Airway epithelial cell (primary cell): ENCODE data around the gene WDR87. TPM values are rescaled to one million over a fixed set of nuclear protein-coding genes. Genes with fewer than 3 reads are reported as not detected.

Experiments
- total RNA-seq: library from RNA; depleted of rRNA; stranded (reverse); fragments of >200 nt; gene quantifications from 2 replicates; pipeline ENCODE4 v1.2.3, GENCODE V29; 2015

Gene WDR87
- total RNA-seq = not detected in 2 replicates

DNA sequence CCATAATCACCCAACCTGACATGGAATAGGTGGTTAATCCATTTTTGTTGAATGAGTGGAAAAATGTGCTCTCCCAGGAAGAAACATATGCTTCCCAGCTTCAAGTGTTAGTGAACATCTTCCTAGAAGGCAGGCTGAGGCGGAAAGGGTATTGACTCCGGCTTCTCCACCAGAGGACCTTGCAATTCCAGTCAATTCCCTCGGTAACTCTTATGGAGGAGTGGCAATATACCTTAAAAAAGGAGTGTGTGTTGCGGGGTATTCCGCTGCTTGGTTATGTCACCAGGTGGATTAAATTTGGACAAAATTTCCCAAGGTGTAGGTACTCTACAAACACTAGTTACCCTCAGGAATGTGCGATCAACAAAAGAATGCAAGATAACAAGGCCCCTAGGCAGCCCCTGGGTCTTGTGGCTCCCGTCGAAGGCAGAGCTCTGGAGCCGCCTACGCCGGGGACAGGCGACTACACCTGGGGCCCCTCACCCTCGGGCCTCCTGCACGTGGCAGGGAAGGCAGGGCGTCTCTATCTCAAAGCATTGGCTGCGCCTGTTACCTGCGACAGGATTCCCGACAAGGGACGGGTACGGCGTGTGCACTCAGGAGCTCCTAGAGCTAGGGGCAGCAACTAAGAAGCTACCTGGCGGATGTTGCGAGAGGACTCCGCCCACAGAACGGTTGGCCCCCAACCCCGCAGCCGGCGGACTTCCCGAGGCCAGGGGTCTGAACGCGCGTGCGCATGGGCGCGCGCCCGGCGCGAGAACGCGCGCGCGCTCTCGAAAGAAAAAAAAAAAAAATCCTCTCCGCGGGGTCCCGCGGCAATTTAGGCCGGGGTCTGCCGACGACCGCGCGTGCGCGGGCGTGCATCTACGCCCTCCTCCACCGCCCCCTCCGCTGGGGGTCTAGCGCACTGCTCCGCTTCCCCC, at the start of gene WDR87:
WDR87 (minus strand) TSS at position 649 of the 923 bp plus-strand sequence. CDS start 8,355 bp downstream, outside the sequence.

DNA sequence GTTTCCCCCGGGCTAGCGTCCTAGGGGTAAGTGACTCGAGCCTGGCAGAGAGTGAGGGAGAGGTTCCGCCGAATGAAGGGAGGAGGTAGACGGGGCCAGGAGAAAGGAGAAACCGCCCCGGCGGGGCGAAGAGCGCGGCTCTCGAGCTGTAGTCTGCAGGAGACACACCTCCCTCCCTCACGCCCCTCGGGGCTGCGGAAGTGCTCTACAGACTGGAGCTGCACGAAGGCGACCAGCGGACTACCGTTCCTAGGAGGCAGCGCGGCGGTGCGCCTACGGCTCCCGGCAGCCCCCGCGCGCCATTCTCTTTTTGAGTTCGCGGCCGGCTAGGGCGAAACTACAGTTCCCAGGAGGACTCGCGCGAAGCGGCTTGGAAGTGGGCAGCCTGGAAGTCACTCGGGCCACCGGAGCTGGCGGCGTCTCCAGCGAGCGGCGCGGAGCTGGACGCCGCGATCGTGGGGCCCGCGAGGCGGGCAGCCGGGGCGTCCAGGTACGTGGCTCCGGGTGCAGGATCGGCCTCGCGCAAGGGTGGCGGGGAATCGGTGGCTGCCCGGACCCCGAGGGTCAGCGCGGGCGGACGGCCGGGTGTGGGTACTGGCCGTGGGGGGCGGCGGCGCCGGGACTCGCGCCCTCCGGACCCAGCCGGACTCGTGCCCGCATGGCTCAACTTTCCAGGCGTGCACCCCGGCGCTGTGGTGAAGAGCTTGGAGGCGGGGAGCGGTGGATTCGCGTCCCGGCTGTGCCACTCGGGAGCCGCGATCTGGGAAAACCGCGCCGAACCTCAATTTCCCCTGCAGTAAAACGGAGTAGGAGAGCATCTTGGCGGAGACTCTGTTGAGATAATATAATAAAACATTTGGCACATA, 708 bp upstream of the WDR87 start, which contains the start of gene SIPA1L3:
SIPA1L3 (plus strand) TSS at position 340 of the 866 bp plus-strand sequence. CDS start 174,358 bp downstream, outside the sequence.

Other genes starting within 250 kb of the WDR87 start
- 3.9 and 5.0 TPM in 2 replicates for gene ZNF607, start 186.8 kb downstream of the WDR87 start, total RNA-seq
- 2.4 and 3.2 TPM in 2 replicates for gene ZNF573, start 127.0 kb downstream of the WDR87 start, total RNA-seq
- gene SIPA1L3, start 614 bp upstream of the WDR87 start, total RNA-seq = 21.8 and 25.4 TPM in 2 replicates